IMR-90 (cell line): ENCODE measurements around the gene CRISPLD2. TPM values are rescaled to one million over a fixed set of nuclear protein-coding genes. Genes with fewer than 3 reads are reported as not detected.

Experiments used
- ATAC-seq: fragments of 200-7000 bp; cut with Tn5 transposase; 2 replicates; pipeline ENCODE4 v1.9.1; 2020; ENCODE audit warnings: low read depth, mild to moderate bottlenecking, moderate library complexity
- BruUV-seq: library from RNA; stranded (reverse); fragments of 400-500 nt; replicated peaks from 2 replicates; lab custom pipeline; 2021; lab: Mats Ljungman, UMichigan
- CTCF ChIA-PET: fragments of 300-600 bp; formaldehyde crosslinking; extraction: SDS; loops from one replicate; lab custom pipeline; 2021; ENCODE audit warnings: antibody characterized with exemption; lab: Yijun Ruan, JAX
- POLR2A ChIA-PET: fragments of 300-600 bp; sonication (Branson Sonifier 250); formaldehyde crosslinking; loops from one replicate; lab custom pipeline; 2022; ENCODE audit warnings: antibody characterized with exemption; ENCODE audit not compliant: unreplicated experiment; lab: Charles Lee
- DNase-seq: peaks from one replicate; pipeline ENCODE4 v3.0.0; 2013
- H2AFZ ChIP-seq: replicated peaks from 2 replicates; pipeline ENCODE3; 2013; ENCODE audit warnings: low read length, mild to moderate bottlenecking; ENCODE audit not compliant: poor library complexity
- H2AK5ac ChIP-seq: 2 replicates; pipeline ENCODE4 v1.6.1; 2013; ENCODE audit warnings: low read depth, low read length, inconsistent platforms
- H2AK9ac ChIP-seq: replicated peaks from 2 replicates; pipeline ENCODE3; 2013; ENCODE audit warnings: mild to moderate bottlenecking, low read depth, low read length, moderate library complexity; ENCODE audit not compliant: poor library complexity
- H2BK120ac ChIP-seq: 2 replicates; pipeline ENCODE4 v1.6.1; 2013; ENCODE audit warnings: low read depth, low read length, inconsistent platforms
- H2BK15ac ChIP-seq: 3 replicates; pipeline ENCODE4 v1.6.1; 2013; ENCODE audit warnings: low read depth, low read length, inconsistent platforms
- H2BK20ac ChIP-seq: 2 replicates; pipeline ENCODE4 v1.6.1; 2013; ENCODE audit warnings: low read depth, mild to moderate bottlenecking, inconsistent platforms, low read length, moderate library complexity
- H2BK5ac ChIP-seq: 2 replicates; pipeline ENCODE4 v1.6.1; 2013; ENCODE audit warnings: mild to moderate bottlenecking, low read depth, low read length, inconsistent platforms; ENCODE audit not compliant: poor library complexity, severe bottlenecking
- H3K14ac ChIP-seq: replicated peaks from 2 replicates; pipeline ENCODE4 v1.6.1; 2013; ENCODE audit warnings: low read depth, low read length, inconsistent platforms
- H3K18ac ChIP-seq: 2 replicates; pipeline ENCODE4 v1.6.1; 2013; ENCODE audit warnings: low read depth, low read length, control low read depth
- H3K23ac ChIP-seq: 2 replicates; pipeline ENCODE4 v1.6.1; 2013; ENCODE audit warnings: low read depth, low read length, inconsistent platforms
- H3K27ac ChIP-seq: 2 replicates; pipeline ENCODE4 v1.5.1; 2013; ENCODE audit warnings: mild to moderate bottlenecking, control low read depth, low read length; ENCODE audit not compliant: insufficient read depth
- H3K27me3 ChIP-seq: 2 replicates; pipeline ENCODE4 v1.6.1; 2013; ENCODE audit warnings: low read length; ENCODE audit not compliant: control insufficient read depth, insufficient read depth
- H3K36me3 ChIP-seq: 2 replicates; pipeline ENCODE4 v1.6.1; 2013; ENCODE audit warnings: low read length, mixed read lengths; ENCODE audit not compliant: control insufficient read depth, insufficient read depth
- H3K4ac ChIP-seq: 2 replicates; pipeline ENCODE4 v1.6.1; 2013; ENCODE audit warnings: low read depth, low read length, inconsistent platforms
- H3K4me1 ChIP-seq: 2 replicates; pipeline ENCODE4 v1.6.1; 2013; ENCODE audit warnings: low read length, mixed read lengths; ENCODE audit not compliant: control insufficient read depth, insufficient read depth
- H3K4me2 ChIP-seq: 2 replicates; pipeline ENCODE4 v1.6.1; 2013; ENCODE audit warnings: low read depth, mild to moderate bottlenecking, control low read depth, low read length, moderate library complexity
- H3K4me3 ChIP-seq: 2 replicates; pipeline ENCODE4 v1.5.1; 2013; ENCODE audit warnings: low read depth, mild to moderate bottlenecking, control low read depth, low read length, moderate library complexity; ENCODE audit not compliant: insufficient read depth
- H3K56ac ChIP-seq: 2 replicates; pipeline ENCODE4 v1.6.1; 2013; ENCODE audit warnings: low read length, inconsistent platforms; ENCODE audit not compliant: insufficient read depth; ENCODE audit errors: extremely low read depth
- H3K79me1 ChIP-seq, 2 experiments: 2 replicates each; pipeline ENCODE4 v1.6.1; 2013; ENCODE audit warnings: low read length in 2 of 2, inconsistent platforms in 1 of 2, low read depth in 1 of 2
- H3K9ac ChIP-seq: 2 replicates; pipeline ENCODE4 v1.6.1; 2013; ENCODE audit warnings: low read depth, low read length, control low read depth
- H3K9me1 ChIP-seq: 2 replicates; pipeline ENCODE4 v1.6.1; 2013; ENCODE audit warnings: low read length, inconsistent platforms; ENCODE audit not compliant: insufficient read depth
- H3K9me3 ChIP-seq: 2 replicates; pipeline ENCODE4 v1.6.1; 2013; ENCODE audit warnings: low read length; ENCODE audit not compliant: control insufficient read depth, insufficient read depth
- H4K20me1 ChIP-seq: 2 replicates; pipeline ENCODE4 v1.6.1; 2013; ENCODE audit warnings: low read length, inconsistent platforms; ENCODE audit not compliant: insufficient read depth
- H4K5ac ChIP-seq: 2 replicates; pipeline ENCODE4 v1.6.1; 2013; ENCODE audit warnings: mild to moderate bottlenecking, low read depth, low read length, control low read depth
- H4K8ac ChIP-seq, 2 experiments: 2 replicates each; pipeline ENCODE4 v1.6.1; 2013; ENCODE audit warnings: low read depth in 2 of 2, low read length in 2 of 2, control low read depth in 1 of 2, inconsistent platforms in 1 of 2
- H4K91ac ChIP-seq: 2 replicates; pipeline ENCODE4 v1.6.1; 2013; ENCODE audit warnings: low read depth, low read length, inconsistent platforms; ENCODE audit not compliant: insufficient read depth
- CEBPB ChIP-seq: IDR thresholded peaks from 2 replicates; pipeline ENCODE4 v1.6.1; 2012; ENCODE audit warnings: low read depth, low read length, improper control_type of control experiment
- FOS ChIP-seq: fragments of 150-350 bp; IDR thresholded peaks from 2 replicates; pipeline ENCODE4 v1.6.1; 2016; ENCODE audit warnings: low read depth, low read length
- SMC3 ChIP-seq: fragments of 150-350 bp; IDR thresholded peaks from 2 replicates; pipeline ENCODE4 v1.6.1; 2016; ENCODE audit warnings: low read depth, mild to moderate bottlenecking, antibody characterized with exemption, low read length, moderate library complexity
- WGBS, 2 experiments: methylation state at CpG; one replicate each; pipeline versions ENCODE4 v1.1.5 to v1.1.7; 2013; ENCODE audit warnings: missing lambda C conversion rate in 2 of 2; ENCODE audit not compliant: insufficient read length in 1 of 2; ENCODE audit errors: extremely low coverage in 2 of 2; 5-methylcytosine and 5-hydroxymethylcytosine counted together
- dilution Hi-C: fragments of 300-500 bp; cut with HindIII; formaldehyde crosslinking; loops from one replicate; pipeline ENCODE4 v1.14.3; 2018; ENCODE audit warnings: low sequenced_read_pairs; ENCODE audit not compliant: unreplicated experiment
- in situ Hi-C: fragments of 300-500 bp; cut with MboI; formaldehyde crosslinking; loops from 3 replicates; pipeline ENCODE4 v1.14.3; 2019; ENCODE audit warnings: low sequenced_read_pairs, inconsistent platforms, mixed read lengths
- intact Hi-C: fragments of 100-400 bp; cut with micrococcal nuclease; formaldehyde crosslinking; loops from 2 replicates; pipeline ENCODE4 v1.10.0; 2022
- polyA plus RNA-seq, 3 experiments: library from polyadenylated mRNA; depleted of rRNA; stranded (reverse); fragments of >200 nt; gene quantifications; 2 replicates each; pipeline ENCODE4 v1.2.3, GENCODE V29; 2012; ENCODE audit warnings: low replicate concordance in 1 of 3
- total RNA-seq: library from RNA; depleted of rRNA; stranded (reverse); fragments of >200 nt; gene quantifications from 2 replicates; pipeline ENCODE4 v1.2.3, GENCODE V29; 2012

CRISPLD2 gene
- total and polyA plus RNA-seq, 2 of the 4 experiments (the other 2 are of a cell fraction) = 23.1 to 37.5 TPM

DNA sequence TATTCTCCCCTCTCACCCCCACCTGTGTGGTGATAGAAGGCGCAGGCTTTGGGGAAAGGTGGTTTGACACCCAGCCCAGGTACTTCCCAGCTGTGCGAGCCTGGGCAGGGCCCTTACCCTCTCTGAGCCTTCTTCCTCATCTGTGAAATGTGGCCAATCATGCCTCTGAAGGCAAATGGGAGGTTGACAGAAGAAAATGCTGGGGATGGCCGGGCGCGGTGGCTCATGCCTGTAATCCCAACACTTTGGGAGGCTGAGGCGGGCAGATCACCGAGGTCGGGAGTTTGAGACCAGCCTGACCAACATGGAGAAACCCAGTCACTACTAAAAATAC, 43.7 kb downstream of the CRISPLD2 start:
- Histone ChIP-seq H2AK5ac (no peak overlapping the region), H2BK15ac (no peak overlapping the region), H2BK120ac (no peak overlapping the region), H3K9me1 (peaks cover 3% of the 10 kb centered on the region; the same call in 1 of the 2 replicates), H3K36me3 (peaks cover 62% of the 10 kb centered on the region), H3K9me3 (peaks cover 12% of the 10 kb centered on the region), H3K4me1 (no peaks in the 10 kb centered on the region), H2AFZ (no peak overlapping the region), H3K23ac (no peak overlapping the region), H3K56ac (no peak overlapping the region), H4K91ac (no peak overlapping the region), H3K18ac (no peak overlapping the region), H3K27ac (no peak overlapping the region), H3K4me2 (no peak overlapping the region), H2AK9ac (no peak overlapping the region), H3K9ac (no peak overlapping the region), H4K8ac (no peak overlapping the region), H2BK20ac (no peak overlapping the region), H3K4ac (no peak overlapping the region), H3K14ac (no peak overlapping the region), H3K27me3 (no peaks in the 10 kb centered on the region), H2BK5ac (no peak overlapping the region), H3K79me1 (no peaks in the 10 kb centered on the region; a peak in 1 of 4 replicates), H4K20me1 (peaks cover 3% of the 10 kb centered on the region; the same call in 1 of the 2 replicates), H4K5ac (no peak overlapping the region), H3K4me3 (no peak overlapping the region)
- TF ChIP-seq SMC3 (no peak), CEBPB (no peak), FOS (no peak)
- ChIA-PET CTCF (no interaction called here), POLR2A (no interaction called here)
- ATAC-seq = no peak
- BruUV-seq = no TSS peak
- dilution Hi-C loops = no loop called here
- DNase-seq = no peak
- no CpG with 5 or more reads among the region's 8 CpGs for WGBS, 2 experiments
- in situ Hi-C loops = no loop called here
- intact Hi-C loops = no loop called here
